Measurements from ENCODE around the gene CCDC197. TPM values are rescaled to one million over a fixed set of nuclear protein-coding genes. Genes with fewer than 3 reads are reported as not detected.
A peak's percentile ranks its signal among the peaks of the same experiment; 100 is the strongest.

CCDC197 gene
- total and polyA plus RNA-seq, 2 donors (not counting 1 experiment from before 2014, with no cell fraction given) = not detected

DNA sequence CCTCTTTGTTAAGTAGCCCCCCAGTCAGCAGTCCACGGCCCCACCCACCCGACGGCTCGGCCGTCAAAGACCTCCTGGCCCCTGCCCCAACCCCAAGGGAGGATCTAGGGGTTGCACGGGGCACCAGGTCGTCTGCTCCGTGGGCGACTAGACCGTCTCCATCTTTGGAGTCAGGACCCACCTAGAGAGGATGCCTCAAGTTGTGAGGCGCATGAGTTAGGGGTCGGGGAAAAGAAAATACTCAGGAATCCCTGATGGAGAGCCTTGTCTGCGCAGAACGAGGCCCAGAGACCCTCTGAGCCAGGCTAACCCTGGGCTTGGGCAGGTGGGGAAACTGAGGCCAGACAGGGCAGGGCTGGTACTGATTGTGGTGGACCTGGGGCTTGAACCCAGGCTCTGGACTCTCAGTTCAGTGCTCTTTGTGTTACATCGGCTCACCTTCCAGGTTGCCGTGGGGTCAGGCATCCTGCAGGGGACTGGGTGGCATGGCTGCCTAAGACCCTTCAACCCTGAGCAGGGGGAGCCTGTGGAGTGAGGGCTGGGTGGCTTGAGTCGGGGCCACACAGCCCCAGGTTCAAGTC, 29.9 kb downstream of the CCDC197 start:
- Histone ChIP-seq H2AFZ (ENCODE audit: insufficient read depth, low read depth, low read length, poor library complexity, severe bottlenecking) (peak overlapping the region; percentile 89), H3K27ac (ENCODE audit: low read length in 2 of 2) (no peak overlapping the region), H3K36me3 (replicated peaks in 1 of 2; ENCODE audit: control extremely low read depth in 1 of 2, control insufficient read depth in 1 of 2, extremely low read depth in 1 of 2, insufficient read depth in 2 of 2, low read length in 1 of 2) (no peaks in the 10 kb centered on the region), H3K9ac (ENCODE audit: low read length) (peak overlapping the region; percentile 69), H3K79me2 (ENCODE audit: control insufficient read depth, insufficient read depth, low read length) (no peaks in the 10 kb centered on the region), H3K4me1 (ENCODE audit: control insufficient read depth in 2 of 2, insufficient read depth in 2 of 2, low read length in 2 of 2) (peaks cover 9% of the 10 kb centered on the region in 2 donors), H3K9me3 (ENCODE audit: control extremely low read depth in 1 of 3, control insufficient read depth in 2 of 3, insufficient read depth in 1 of 3, low read length in 2 of 3) (no peaks in the 10 kb centered on the region), H3K27me3 (replicated peaks in 1 of 4; ENCODE audit: control extremely low read depth in 1 of 4, control insufficient read depth in 3 of 4, insufficient read depth in 4 of 4, low read length in 3 of 4) (peaks cover 0 to 20% (median 9%) of the 10 kb centered on the region in 4 experiments), H3K4me3 (ENCODE audit: control extremely low read depth in 1 of 5, extremely low read depth in 1 of 5, insufficient read depth in 1 of 5, low read depth in 2 of 5, low read length in 4 of 5) (peak overlapping the region in 3 of 5 experiments; percentile 52 to 64 (median 63)), H4K20me1 (ENCODE audit: control insufficient read depth, insufficient read depth, low read length, poor library complexity, severe bottlenecking) (no peaks in the 10 kb centered on the region), H3K4me2 (replicated peaks; ENCODE audit: low read depth, low read length, poor library complexity, severe bottlenecking) (peak overlapping the region; percentile 92)
- intact Hi-C loops (cut with micrococcal nuclease) = loop anchor here (1.0 kb wide), 2 partner anchors 54 to 150 kb away; partner anchors contain the start of genes DDX24 and IFI27L1
- Mint-ChIP-seq H3K9me3 (ENCODE audit: insufficient read depth) (no peaks in the 10 kb centered on the region), H3K4me3 (peak overlapping the region; percentile 56), H3K4me1 (peaks cover 8% of the 10 kb centered on the region), H3K27me3 (peaks cover 22% of the 10 kb centered on the region), H3K27ac (no peak overlapping the region)
- ChIA-PET POLR2A (no interaction called here), CTCF (interaction anchor here (0.8 to 2.6 kb wide), 3 partner anchors 8 to 110 kb away, joined by 5 to 16 read pairs (median 10); no protein-coding TSS in a partner anchor)
- DNase-seq (no peak), ATAC-seq (ENCODE audit: low read depth) (no peak)
- WGBS (ENCODE audit: insufficient coverage) = 54% methylated on average over 15 of the region's 17 CpGs
- no peak for TF ChIP-seq CTCF (IDR thresholded peaks at IDR 0.05)

- ATAC-seq (ENCODE audit: low read depth) (no peak), DNase-seq (no peak)
- Mint-ChIP-seq H3K27ac (no peak overlapping the region), H3K9me3 (ENCODE audit: insufficient read depth) (no peaks in the 10 kb centered on the region), H3K27me3 (peaks cover 13% of the 10 kb centered on the region), H3K4me3 (peak overlapping the region; percentile 64), H3K4me1 (peaks cover 8% of the 10 kb centered on the region)
- peaks cover 9% of the 10 kb centered on the region in 2 donors for H3K4me1 ChIP-seq (ENCODE audit: control insufficient read depth in 2 of 2, insufficient read depth in 2 of 2, low read length in 2 of 2)
- WGBS (ENCODE audit: insufficient coverage) = 91% methylated on average over 13 of the region's 14 CpGs
- H3K9me3 ChIP-seq (ENCODE audit: control extremely low read depth in 1 of 3, control insufficient read depth in 2 of 3, insufficient read depth in 1 of 3, low read length in 2 of 3) = no peaks in the 10 kb centered on the region
- ChIA-PET CTCF (interaction anchor here (0.7 to 2.6 kb wide), 7 partner anchors 9 to 109 kb away, joined by 3 to 10 read pairs (median 4); no protein-coding TSS in a partner anchor), POLR2A (no interaction called here)
- no peak overlapping the region for H3K4me3 ChIP-seq (ENCODE audit: control extremely low read depth in 1 of 5, extremely low read depth in 1 of 5, insufficient read depth in 1 of 5, low read depth in 2 of 5, low read length in 4 of 5)
- no peak overlapping the region for H3K9ac ChIP-seq (ENCODE audit: low read length)
- H2AFZ ChIP-seq (ENCODE audit: insufficient read depth, low read depth, low read length, poor library complexity, severe bottlenecking) = no peak overlapping the region
- no peaks in the 10 kb centered on the region for H3K36me3 ChIP-seq (replicated peaks in 1 of 2; ENCODE audit: control extremely low read depth in 1 of 2, control insufficient read depth in 1 of 2, extremely low read depth in 1 of 2, insufficient read depth in 2 of 2, low read length in 1 of 2)
- H3K27ac ChIP-seq (ENCODE audit: low read length in 2 of 2) = no peak overlapping the region
- H3K27me3 ChIP-seq (replicated peaks in 1 of 4; ENCODE audit: control extremely low read depth in 1 of 4, control insufficient read depth in 3 of 4, insufficient read depth in 4 of 4, low read length in 3 of 4) = peaks cover 0 to 20% (median 9%) of the 10 kb centered on the region in 4 experiments
- intact Hi-C loops (cut with micrococcal nuclease) = no loop called here
- TF ChIP-seq CTCF (IDR thresholded peaks at IDR 0.05) (no peak), EZH2 (IDR thresholded peaks at IDR 0.05; ENCODE audit: borderline replicate concordance, insufficient read depth, low read depth, low read length, poor library complexity, severe bottlenecking) (no peak)
- no peaks in the 10 kb centered on the region for H3K79me2 ChIP-seq (ENCODE audit: control insufficient read depth, insufficient read depth, low read length)
- no peak overlapping the region for H3K4me2 ChIP-seq (replicated peaks; ENCODE audit: low read depth, low read length, poor library complexity, severe bottlenecking)
- no peaks in the 10 kb centered on the region for H4K20me1 ChIP-seq (ENCODE audit: control insufficient read depth, insufficient read depth, low read length, poor library complexity, severe bottlenecking)
Measured at GRCh38 chr14:94027566-94028449, 30.7 kb downstream of the CCDC197 start.

Data from B cell (primary cell).